H1 (cell line): ENCODE measurements around the gene DPH6. TPM values are rescaled to one million over a fixed set of nuclear protein-coding genes. Genes with fewer than 3 reads are reported as not detected.

ENCODE experiments used
- CTCF ChIA-PET: fragments of 300-600 bp; sonication (Branson Sonifier 250); formaldehyde crosslinking; loops from one replicate; lab custom pipeline; 2021; ENCODE audit not compliant: partially characterized antibody; lab: Charles Lee
- POLR2A ChIA-PET: fragments of 300-600 bp; sonication (Branson Sonifier 250); formaldehyde crosslinking; loops from one replicate; lab custom pipeline; 2021; ENCODE audit warnings: inconsistent platforms; ENCODE audit not compliant: partially characterized antibody; lab: Charles Lee
- DNase-seq, 2 experiments: peaks; one replicate each; pipeline versions ENCODE4 v3.0.0 to v3.0.0-alpha.2; 2010 to 2022; ENCODE audit warnings: low spot score in 2 of 2, low read depth in 1 of 2, mixed read lengths in 1 of 2
- FAIRE-seq: peaks from 2 replicates; lab custom pipeline; 2011; peaks lifted over from hg19 to GRCh38; lab: Jason Lieb, UNC
- H2AFZ ChIP-seq: 2 replicates; pipeline ENCODE4 v1.8.1; 2012; ENCODE audit warnings: low read length, inconsistent platforms
- H2AK5ac ChIP-seq: 2 replicates; pipeline ENCODE4 v1.6.1; 2013; ENCODE audit warnings: low read depth, low read length
- H2BK120ac ChIP-seq: replicated peaks from 2 replicates; pipeline ENCODE3; 2013; ENCODE audit warnings: low read depth, low read length, inconsistent platforms
- H2BK12ac ChIP-seq: 2 replicates; pipeline ENCODE4 v1.6.1; 2013; ENCODE audit warnings: low read depth, low read length
- H2BK15ac ChIP-seq: 2 replicates; pipeline ENCODE4 v1.6.1; 2013; ENCODE audit warnings: low read length
- H2BK20ac ChIP-seq: 2 replicates; pipeline ENCODE4 v1.6.1; 2013; ENCODE audit warnings: low read length
- H2BK5ac ChIP-seq: 2 replicates; pipeline ENCODE4 v1.6.1; 2013; ENCODE audit warnings: low read depth, low read length
- H3K14ac ChIP-seq: 2 replicates; pipeline ENCODE4 v1.6.1; 2013; ENCODE audit warnings: inconsistent platforms; ENCODE audit not compliant: insufficient read length
- H3K18ac ChIP-seq: 2 replicates; pipeline ENCODE4 v1.6.1; 2013; ENCODE audit warnings: low read length; ENCODE audit errors: extremely low read depth
- H3K23ac ChIP-seq: 2 replicates; pipeline ENCODE4 v1.6.1; 2013; ENCODE audit warnings: inconsistent platforms; ENCODE audit not compliant: insufficient read length
- H3K23me2 ChIP-seq: 2 replicates; pipeline ENCODE4 v1.6.1; 2013; ENCODE audit warnings: low read depth, low read length
- H3K27ac ChIP-seq: 2 replicates; pipeline ENCODE4 v1.6.1; 2011; ENCODE audit warnings: low read depth, low read length, inconsistent platforms
- H3K27me3 ChIP-seq, 4 experiments: replicated peaks in 1 of 4; 1 replicate in 1 of 4; 2 replicates in 3 of 4; pipeline versions ENCODE4 v1.6.1 to v1.8.1; 2011 to 2013; ENCODE audit warnings: low read length in 3 of 4, mild to moderate bottlenecking in 3 of 4, inconsistent platforms in 2 of 4, mixed read lengths in 2 of 4, moderate library complexity in 1 of 4; ENCODE audit not compliant: control insufficient read depth in 3 of 4, insufficient read depth in 3 of 4; ENCODE audit errors: extremely low read depth in 1 of 4
- H3K36me3 ChIP-seq, 4 experiments: 2 replicates each; pipeline versions ENCODE4 v1.6.1 to v1.8.1; 2011 to 2013; ENCODE audit warnings: mild to moderate bottlenecking in 4 of 4, low read length in 3 of 4, moderate library complexity in 2 of 4, control low read depth in 1 of 4, inconsistent platforms in 1 of 4; ENCODE audit not compliant: insufficient read depth in 4 of 4, control insufficient read depth in 2 of 4
- H3K4ac ChIP-seq: replicated peaks from 2 replicates; pipeline ENCODE3; 2013; ENCODE audit warnings: low read length, low read depth, mixed read lengths, inconsistent platforms; ENCODE audit not compliant: insufficient read length
- H3K4me1 ChIP-seq, 4 experiments: replicated peaks in 1 of 4; 1 replicate in 1 of 4; 2 replicates in 3 of 4; pipeline versions ENCODE4 v1.6.1 to v1.8.1; 2011 to 2013; ENCODE audit warnings: low read length in 3 of 4, inconsistent platforms in 2 of 4, mixed read lengths in 1 of 4; ENCODE audit not compliant: insufficient read depth in 4 of 4, control insufficient read depth in 3 of 4
- H3K4me2 ChIP-seq, 2 experiments: 2 replicates each; pipeline versions ENCODE4 v1.6.1 to v1.8.1; 2011 to 2013; ENCODE audit warnings: low read depth in 2 of 2, low read length in 2 of 2, control low read depth in 1 of 2, inconsistent platforms in 1 of 2, mild to moderate bottlenecking in 1 of 2; ENCODE audit not compliant: insufficient read depth in 1 of 2
- H3K4me3 ChIP-seq, 4 experiments: fragments of 200-600, 300-600 bp in 1 of 4; sonication (generic), shearing (Covaris generic), sonication (Bioruptor Twin) in 1 of 4; 2 replicates each; pipeline versions ENCODE4 v1.5.1 to v1.8.1; 2011 to 2016; ENCODE audit warnings: low read length in 4 of 4, low read depth in 3 of 4, control low read depth in 2 of 4, inconsistent platforms in 2 of 4, mild to moderate bottlenecking in 2 of 4, mixed read lengths in 1 of 4, moderate library complexity in 1 of 4; ENCODE audit not compliant: insufficient read depth in 2 of 4; ENCODE audit errors: extremely low read depth in 1 of 4
- H3K56ac ChIP-seq: replicated peaks from 2 replicates; pipeline ENCODE3; 2013; ENCODE audit warnings: low read depth, mild to moderate bottlenecking, mixed read lengths, low read length, inconsistent platforms; ENCODE audit not compliant: insufficient read length
- H3K79me1 ChIP-seq: 2 replicates; pipeline ENCODE4 v1.6.1; 2013; ENCODE audit warnings: low read depth, low read length, control low read depth
- H3K79me2 ChIP-seq, 2 experiments: 2 replicates each; pipeline versions ENCODE4 v1.6.1 to v1.8.1; 2012 to 2013; ENCODE audit warnings: low read length in 2 of 2, mild to moderate bottlenecking in 2 of 2, inconsistent platforms in 1 of 2; ENCODE audit not compliant: insufficient read depth in 2 of 2, control insufficient read depth in 1 of 2
- H3K9ac ChIP-seq, 4 experiments: replicated peaks in 1 of 4; 1 replicate in 1 of 4; 2 replicates in 3 of 4; pipeline versions ENCODE4 v1.6.1 to v1.8.1; 2011 to 2013; ENCODE audit warnings: low read depth in 3 of 4, low read length in 3 of 4, control low read depth in 2 of 4, mild to moderate bottlenecking in 2 of 4, moderate library complexity in 2 of 4, inconsistent platforms in 1 of 4; ENCODE audit errors: extremely low read depth in 1 of 4
- H3K9me3 ChIP-seq, 2 experiments: 2 replicates each; pipeline versions ENCODE4 v1.6.1 to v1.8.1; 2012 to 2013; ENCODE audit warnings: mild to moderate bottlenecking in 2 of 2, moderate library complexity in 2 of 2, control low read depth in 1 of 2, inconsistent platforms in 1 of 2, low read depth in 1 of 2, low read length in 1 of 2, mixed read lengths in 1 of 2; ENCODE audit not compliant: insufficient read depth in 2 of 2
- H4K20me1 ChIP-seq, 2 experiments: replicated peaks in 1 of 2; 2 replicates each; pipeline versions ENCODE3 to v1.8.1; 2011 to 2013; ENCODE audit warnings: inconsistent platforms in 2 of 2, low read length in 2 of 2, mild to moderate bottlenecking in 1 of 2; ENCODE audit not compliant: insufficient read depth in 2 of 2, control insufficient read depth in 1 of 2
- H4K5ac ChIP-seq: 2 replicates; pipeline ENCODE4 v1.6.1; 2013; ENCODE audit warnings: low read length, low read depth, mixed read lengths, inconsistent platforms; ENCODE audit not compliant: insufficient read length
- H4K8ac ChIP-seq: 2 replicates; pipeline ENCODE4 v1.8.0; 2013; ENCODE audit warnings: mild to moderate bottlenecking, moderate library complexity, low read length, inconsistent platforms; ENCODE audit not compliant: insufficient read depth; ENCODE audit errors: extremely low read depth
- H4K91ac ChIP-seq: replicated peaks from 2 replicates; pipeline ENCODE3; 2013; ENCODE audit warnings: low read length, mixed read lengths, inconsistent platforms; ENCODE audit not compliant: insufficient read length
- CBX5 ChIP-seq: fragments of 300-800, 300-1000 bp; sonication (generic); IDR thresholded peaks from 2 replicates; pipeline ENCODE4 v1.7.1; 2016; ENCODE audit warnings: antibody characterized with exemption, low read length, low read depth
- CHD2 ChIP-seq: IDR thresholded peaks from 2 replicates; pipeline ENCODE4 v1.6.1; 2012; ENCODE audit warnings: low read length, improper control_type of control experiment
- CREB1 ChIP-seq: IDR thresholded peaks from 2 replicates; pipeline ENCODE4 v1.6.1; 2012; ENCODE audit warnings: inconsistent platforms
- EGR1 ChIP-seq: IDR thresholded peaks from 2 replicates; pipeline ENCODE4 v1.6.1; 2011; ENCODE audit warnings: low read depth, low read length, borderline replicate concordance
- EP300 ChIP-seq, 2 experiments: IDR thresholded peaks; 1 replicate in 1 of 2; 2 replicates in 1 of 2; pipeline ENCODE4 v1.6.1; 2011 to 2012; ENCODE audit warnings: low read depth in 2 of 2, low read length in 2 of 2, mild to moderate bottlenecking in 2 of 2, borderline replicate concordance in 1 of 2, inconsistent platforms in 1 of 2, moderate library complexity in 1 of 2
- HDAC6 ChIP-seq: IDR thresholded peaks from one replicate; pipeline ENCODE4 v1.7.1; 2012; ENCODE audit warnings: low read depth, mild to moderate bottlenecking, inconsistent platforms, low read length, moderate library complexity
- JUND ChIP-seq: IDR thresholded peaks from 2 replicates; pipeline ENCODE4 v1.6.1; 2011; ENCODE audit warnings: mild to moderate bottlenecking, improper control_type of control experiment, low read length
- KDM1A ChIP-seq: fragments of 200-600, 300-600 bp; sonication (generic); IDR thresholded peaks from 2 replicates; pipeline ENCODE4 v1.7.1; 2016; ENCODE audit warnings: mild to moderate bottlenecking, low read length, borderline replicate concordance
- NRF1 ChIP-seq: IDR thresholded peaks from 2 replicates; pipeline ENCODE4 v1.6.1; 2011; ENCODE audit warnings: mild to moderate bottlenecking, low read depth, low read length, improper control_type of control experiment
- RAD21 ChIP-seq, 2 experiments: IDR thresholded peaks in 1 of 2; conservative IDR thresholded peaks in 1 of 2; 2 replicates each; pipeline ENCODE4 v1.6.1; 2011; ENCODE audit warnings: low read depth in 2 of 2, low read length in 2 of 2, improper control_type of control experiment in 1 of 2, inconsistent platforms in 1 of 2, mild to moderate bottlenecking in 1 of 2, moderate library complexity in 1 of 2
- SAP30 ChIP-seq: fragments of 300-600 bp; sonication (generic); IDR thresholded peaks from 2 replicates; pipeline ENCODE4 v1.7.1; 2012; ENCODE audit warnings: low read length, moderate library complexity, mild to moderate bottlenecking, inconsistent platforms; ENCODE audit not compliant: insufficient read depth, insufficient replicate concordance
- SP2 ChIP-seq: IDR thresholded peaks from 2 replicates; pipeline ENCODE4 v1.6.1; 2012; ENCODE audit warnings: mild to moderate bottlenecking, low read length, inconsistent platforms
- YY1 ChIP-seq: IDR thresholded peaks from 2 replicates; pipeline ENCODE4 v1.6.1; 2011; ENCODE audit warnings: low read depth, mild to moderate bottlenecking, low read length
- WGBS, 2 experiments: shearing (Covaris generic) in 1 of 2; methylation state at CpG; one replicate each; pipeline versions ENCODE4 v1.1.6 to v1.1.7; 2013 to 2015; ENCODE audit warnings: low lambda C conversion rate in 2 of 2, mixed read lengths in 2 of 2, inconsistent platforms in 1 of 2, low coverage in 1 of 2, missing lambda C conversion rate in 1 of 2; ENCODE audit not compliant: insufficient replicate concordance in 2 of 2, insufficient coverage in 1 of 2, insufficient read length in 1 of 2; ENCODE audit errors: extremely low coverage in 1 of 2, missing lambda C conversion rate in 1 of 2; 5-methylcytosine and 5-hydroxymethylcytosine counted together
- polyA plus RNA-seq, 7 experiments: library from polyadenylated mRNA; depleted of rRNA in 3 of 7; stranded (reverse) in 5 of 7; unstranded in 2 of 7; fragments of >200 nt in 5 of 7; fragments of 200-250 nt in 2 of 7; gene quantifications; 1 replicate in 5 of 7; 2 replicates in 1 of 7; 4 replicates in 1 of 7; pipeline versions ENCODE4 v1.2.1 to v1.2.3, GENCODE V29; 2011 to 2013; ENCODE audit warnings: missing spikeins in 2 of 7, mixed read lengths in 2 of 7
- total RNA-seq: library from RNA; stranded (reverse); fragmentation: NEBNext Ultra II Directional; extraction: Animal tissue kit (Norgen Biotek cat#: 25700); gene quantifications from 2 replicates; pipeline ENCODE4 v1.2.1, GENCODE V29; 2021

DPH6 gene
- total and polyA plus RNA-seq, 2 of the 8 experiments (the other 6 are each of a cell fraction or from before 2014, with no cell fraction given): 21.6 to 30.5 TPM

GRCh38 chr15:35557012-35557411 is 11.0 kb upstream of the DPH6 start:
- CTCF ChIA-PET: interaction anchor here (0.6 kb wide), 1 partner anchor 10 kb away, joined by 3 read pairs; no protein-coding TSS in a partner anchor
- H2BK12ac ChIP-seq: no peak overlapping the region

More at GRCh38 chr15:35557012-35557411, 11.0 kb upstream of the DPH6 start:
- Histone ChIP-seq H4K20me1 (no peaks in the 10 kb centered on the region), H4K5ac (no peak overlapping the region), H3K27me3 (no peaks in the 10 kb centered on the region), H2BK120ac (no peak overlapping the region), H3K56ac (no peak overlapping the region), H3K14ac (no peak overlapping the region), H2BK20ac (no peak overlapping the region), H3K18ac (no peak overlapping the region), H3K4ac (no peak overlapping the region), H3K9me3 (no peaks in the 10 kb centered on the region), H3K79me1 (no peaks in the 10 kb centered on the region), H2AK5ac (no peak overlapping the region), H4K91ac (no peak overlapping the region), H2BK15ac (no peak overlapping the region), H3K79me2 (no peaks in the 10 kb centered on the region), H3K4me2 (no peak overlapping the region), H3K23ac (no peak overlapping the region), H3K36me3 (no peaks in the 10 kb centered on the region), H3K23me2 (no peaks in the 10 kb centered on the region), H2AFZ (no peak overlapping the region), H2BK5ac (no peak overlapping the region), H4K8ac (no peak overlapping the region), H3K4me3 (no peak overlapping the region), H3K9ac (no peak overlapping the region), H3K27ac (no peak overlapping the region), H3K4me1 (0 out of 7 replicates have a peak, but pooled peaks cover 0 to 3% (median 0%) of the 10 kb centered on the region in 4 experiments)
- no peak for TF ChIP-seq CREB1
- TF ChIP-seq KDM1A: no peak
- no peak for TF ChIP-seq CBX5
- no peak for TF ChIP-seq RAD21 (IDR thresholded peaks at IDR 0.05 in 1 of 2, conservative IDR thresholded peaks at IDR 0.05 in 1 of 2; ENCODE audit: low read depth in 2 of 2, low read length in 2 of 2)
- no peak for TF ChIP-seq EGR1
- no peak for TF ChIP-seq YY1
- TF ChIP-seq CHD2: no peak
- no peak for TF ChIP-seq SP2
- TF ChIP-seq JUND: no peak
- no peak for TF ChIP-seq NRF1
- TF ChIP-seq SAP30: no peak
- TF ChIP-seq HDAC6: no peak
- TF ChIP-seq EP300 (IDR thresholded peaks at IDR 0.05; ENCODE audit: borderline replicate concordance in 1 of 2, low read depth in 2 of 2, low read length in 2 of 2): no peak
- 83% methylated on average over 4 of the region's 4 CpGs; no CpG with 5 or more reads in 1 of the 2 experiments for WGBS, 2 experiments
- DNase-seq: no peak
- FAIRE-seq: no peak
- POLR2A ChIA-PET: interaction anchor here (1.1 kb wide), 1 partner anchor 10 kb away, joined by 5 read pairs; no protein-coding TSS in a partner anchor
